Measurements from ENCODE around the gene P2RY12. TPM values are rescaled to one million over a fixed set of nuclear protein-coding genes. Genes with fewer than 3 reads are reported as not detected.

Gene P2RY12
- total and polyA plus RNA-seq, 2 donors (not counting 1 experiment from before 2014, with no cell fraction given), result 0.34 to 2.5 TPM

DNA sequence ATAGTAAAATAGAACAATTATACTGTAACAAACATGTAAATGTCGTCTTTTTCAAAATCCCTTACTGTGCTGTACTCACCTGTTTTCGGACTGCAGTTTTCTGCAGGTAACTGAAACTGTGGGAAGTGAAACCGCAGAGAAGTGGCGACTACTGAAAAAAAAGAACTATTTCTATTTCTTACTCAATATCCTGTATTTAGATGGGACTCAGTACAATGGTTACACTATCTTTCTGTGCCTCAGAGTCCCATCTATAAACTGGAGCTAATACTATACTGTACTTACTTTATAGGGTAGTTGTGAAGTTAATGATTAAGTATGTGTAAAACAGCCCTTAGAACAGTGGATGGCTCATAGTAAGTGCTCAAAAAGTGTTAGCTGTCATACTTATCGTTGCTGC, 14.3 kb upstream of the P2RY12 start:
- DNase-seq (ENCODE audit: low read depth in 2 of 2), result no peak
- no peaks in the 10 kb centered on the region for H3K79me2 ChIP-seq (ENCODE audit: control insufficient read depth, insufficient read depth, low read length)

DNA sequence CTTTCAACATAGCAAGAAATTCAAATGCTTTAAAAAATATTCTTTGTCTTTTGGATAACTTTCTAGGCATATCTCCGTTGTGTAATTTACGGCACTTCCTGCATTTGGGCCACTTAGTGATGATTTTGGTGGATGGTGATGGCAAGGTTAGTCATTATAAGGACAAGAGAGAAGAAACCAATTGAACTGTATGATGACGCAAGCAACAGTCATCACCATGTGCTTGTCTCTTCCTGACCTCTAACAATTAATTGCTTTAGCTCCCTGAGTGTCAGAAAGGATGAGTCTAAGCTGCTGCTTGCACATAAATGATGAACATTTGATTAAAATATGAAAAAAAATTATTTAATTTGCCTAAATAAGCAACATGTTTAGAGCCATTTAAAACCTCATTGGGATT, 11.3 kb upstream of the P2RY12 start:
- peak; percentile 60 to 67 for DNase-seq (ENCODE audit: low read depth in 2 of 2)
- H3K27ac ChIP-seq (ENCODE audit: insufficient read depth, low read length), result no peak overlapping the region
- H3K4me2 ChIP-seq (ENCODE audit: extremely low read depth, insufficient read depth, low read length), result no peak overlapping the region

More for the DNA sequence above, 14.3 kb upstream of the P2RY12 start:
- Histone ChIP-seq H3K4me3 (replicated peaks in 1 of 4; ENCODE audit: control extremely low read depth in 1 of 4, insufficient read depth in 1 of 4, low read depth in 3 of 4, low read length in 4 of 4) (no peak overlapping the region), H3K4me2 (ENCODE audit: extremely low read depth, insufficient read depth, low read length) (no peak overlapping the region), H3K36me3 (ENCODE audit: control insufficient read depth, insufficient read depth, low read length) (no peaks in the 10 kb centered on the region), H4K20me1 (ENCODE audit: control insufficient read depth, extremely low read depth, insufficient read depth, low read length) (no peaks in the 10 kb centered on the region), H3K4me1 (ENCODE audit: control insufficient read depth, extremely low read depth, insufficient read depth, low read length) (peaks cover 4% of the 10 kb centered on the region), H3K9ac (ENCODE audit: insufficient read depth, low read length) (no peak overlapping the region), H2AFZ (ENCODE audit: low read length) (no peak overlapping the region), H3K9me3 (ENCODE audit: control insufficient read depth, insufficient read depth, low read depth, low read length) (no peaks in the 10 kb centered on the region), H3K27ac (ENCODE audit: insufficient read depth, low read length) (no peak overlapping the region), H3K27me3 (ENCODE audit: control insufficient read depth, insufficient read depth, low read length) (no peaks in the 10 kb centered on the region)
- TF ChIP-seq, protein P1, sequence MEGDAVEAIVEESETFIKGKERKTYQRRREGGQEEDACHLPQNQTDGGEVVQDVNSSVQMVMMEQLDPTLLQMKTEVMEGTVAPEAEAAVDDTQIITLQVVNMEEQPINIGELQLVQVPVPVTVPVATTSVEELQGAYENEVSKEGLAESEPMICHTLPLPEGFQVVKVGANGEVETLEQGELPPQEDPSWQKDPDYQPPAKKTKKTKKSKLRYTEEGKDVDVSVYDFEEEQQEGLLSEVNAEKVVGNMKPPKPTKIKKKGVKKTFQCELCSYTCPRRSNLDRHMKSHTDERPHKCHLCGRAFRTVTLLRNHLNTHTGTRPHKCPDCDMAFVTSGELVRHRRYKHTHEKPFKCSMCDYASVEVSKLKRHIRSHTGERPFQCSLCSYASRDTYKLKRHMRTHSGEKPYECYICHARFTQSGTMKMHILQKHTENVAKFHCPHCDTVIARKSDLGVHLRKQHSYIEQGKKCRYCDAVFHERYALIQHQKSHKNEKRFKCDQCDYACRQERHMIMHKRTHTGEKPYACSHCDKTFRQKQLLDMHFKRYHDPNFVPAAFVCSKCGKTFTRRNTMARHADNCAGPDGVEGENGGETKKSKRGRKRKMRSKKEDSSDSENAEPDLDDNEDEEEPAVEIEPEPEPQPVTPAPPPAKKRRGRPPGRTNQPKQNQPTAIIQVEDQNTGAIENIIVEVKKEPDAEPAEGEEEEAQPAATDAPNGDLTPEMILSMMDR (conservative IDR thresholded peaks at IDR 0.05 in 1 of 2, IDR thresholded peaks at IDR 0.05 in 1 of 2; ENCODE audit: low read depth in 1 of 2, low read length in 2 of 2), result no peak

DNA sequence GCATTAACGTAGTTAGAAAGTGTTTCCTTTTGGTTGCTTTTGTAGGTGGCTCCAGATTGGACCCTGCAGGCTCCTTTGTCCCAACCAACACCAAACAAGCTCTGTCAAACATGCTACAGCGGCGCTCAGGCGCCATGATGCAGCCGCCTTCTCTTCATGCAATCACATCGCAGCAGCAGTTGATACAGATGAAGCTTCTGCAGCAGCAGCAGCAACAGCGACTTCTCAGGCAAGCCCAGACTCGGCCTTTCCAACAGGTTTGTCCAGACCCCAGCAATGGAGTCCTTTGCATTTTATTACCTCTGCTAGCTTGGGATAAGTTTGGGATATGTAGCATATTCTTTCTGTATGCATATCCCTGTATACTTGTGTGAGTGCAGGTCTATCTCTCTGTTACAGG, 10.1 kb upstream of the P2RY12 start:
- TF ChIP-seq, protein P1 (conservative IDR thresholded peaks at IDR 0.05 in 1 of 2, IDR thresholded peaks at IDR 0.05 in 1 of 2; ENCODE audit: low read depth in 1 of 2, low read length in 2 of 2), result no peak
- TF ChIP-seq EZH2 (IDR thresholded peaks at IDR 0.05; ENCODE audit: low read length, missing control alignments), result no peak
- Histone ChIP-seq H3K4me1 (ENCODE audit: control insufficient read depth, extremely low read depth, insufficient read depth, low read length) (peaks cover 4% of the 10 kb centered on the region), H3K9me3 (ENCODE audit: control insufficient read depth, insufficient read depth, low read depth, low read length) (no peaks in the 10 kb centered on the region), H3K27ac (ENCODE audit: insufficient read depth, low read length) (no peak overlapping the region), H3K36me3 (ENCODE audit: control insufficient read depth, insufficient read depth, low read length) (no peaks in the 10 kb centered on the region), H2AFZ (ENCODE audit: low read length) (no peak overlapping the region), H3K4me3 (replicated peaks in 1 of 4; ENCODE audit: control extremely low read depth in 1 of 4, insufficient read depth in 1 of 4, low read depth in 3 of 4, low read length in 4 of 4) (no peak overlapping the region), H3K79me2 (ENCODE audit: control insufficient read depth, insufficient read depth, low read length) (no peaks in the 10 kb centered on the region), H3K27me3 (ENCODE audit: control insufficient read depth, insufficient read depth, low read length) (no peaks in the 10 kb centered on the region), H3K9ac (ENCODE audit: insufficient read depth, low read length) (no peak overlapping the region), H4K20me1 (ENCODE audit: control insufficient read depth, extremely low read depth, insufficient read depth, low read length) (no peaks in the 10 kb centered on the region), H3K4me2 (ENCODE audit: extremely low read depth, insufficient read depth, low read length) (no peak overlapping the region)
- no peak for DNase-seq (ENCODE audit: low read depth in 2 of 2)

More for the DNA sequence above, 11.3 kb upstream of the P2RY12 start:
- H3K27me3 ChIP-seq (ENCODE audit: control insufficient read depth, insufficient read depth, low read length), result no peaks in the 10 kb centered on the region
- TF ChIP-seq EZH2 (IDR thresholded peaks at IDR 0.05; ENCODE audit: low read length, missing control alignments), result no peak
- TF ChIP-seq, protein P1 (conservative IDR thresholded peaks at IDR 0.05 in 1 of 2, IDR thresholded peaks at IDR 0.05 in 1 of 2; ENCODE audit: low read depth in 1 of 2, low read length in 2 of 2), result no peak
- no peaks in the 10 kb centered on the region for H3K79me2 ChIP-seq (ENCODE audit: control insufficient read depth, insufficient read depth, low read length)
- H3K9me3 ChIP-seq (ENCODE audit: control insufficient read depth, insufficient read depth, low read depth, low read length), result no peaks in the 10 kb centered on the region
- no peak overlapping the region for H2AFZ ChIP-seq (ENCODE audit: low read length)
- H3K4me1 ChIP-seq (ENCODE audit: control insufficient read depth, extremely low read depth, insufficient read depth, low read length), result peaks cover 4% of the 10 kb centered on the region
- no peak overlapping the region for H3K9ac ChIP-seq (ENCODE audit: insufficient read depth, low read length)
- no peak overlapping the region for H3K4me3 ChIP-seq (replicated peaks in 1 of 4; ENCODE audit: control extremely low read depth in 1 of 4, insufficient read depth in 1 of 4, low read depth in 3 of 4, low read length in 4 of 4)
- H4K20me1 ChIP-seq (ENCODE audit: control insufficient read depth, extremely low read depth, insufficient read depth, low read length), result no peaks in the 10 kb centered on the region
- no peaks in the 10 kb centered on the region for H3K36me3 ChIP-seq (ENCODE audit: control insufficient read depth, insufficient read depth, low read length)

Measured in fibroblast of lung (primary cell).